NCI-H2107 (cell line): ENCODE measurements around the gene VPS13D.

ENCODE experiments used
- DNase-seq: peaks from one replicate; lab custom pipeline; 2025; lab: John Stamatoyannopoulos, UW

The VPS13D gene

GRCh38 chr1:12491656-12492055, 261.8 kb downstream of the VPS13D start:
- DNase-seq = no peak

GRCh38 chr1:12495725-12496124, 265.9 kb downstream of the VPS13D start:
- DNase-seq = no peak

- no peak for DNase-seq
Observed at GRCh38 chr1:12496154-12496961, 266.5 kb downstream of the VPS13D start.

GRCh38 chr1:12499539-12500240, 269.9 kb downstream of the VPS13D start:
- no peak for DNase-seq

- no peak for DNase-seq
Observed at GRCh38 chr1:12501661-12502060, 271.8 kb downstream of the VPS13D start.

GRCh38 chr1:12502336-12503109, 272.7 kb downstream of the VPS13D start:
- DNase-seq = no peak

- no peak for DNase-seq
Observed at GRCh38 chr1:12503709-12504108, 273.9 kb downstream of the VPS13D start.

- DNase-seq = no peak
Observed at GRCh38 chr1:12504601-12505000, 274.8 kb downstream of the VPS13D start.

- DNase-seq = no peak
Observed at GRCh38 chr1:12505231-12505630, 275.4 kb downstream of the VPS13D start.

GRCh38 chr1:12505639-12506280, 275.9 kb downstream of the VPS13D start:
- no peak for DNase-seq

GRCh38 chr1:12506281-12507280, 276.8 kb downstream of the VPS13D start:
- no peak for DNase-seq

- DNase-seq = no peak
Observed at GRCh38 chr1:12507631-12508030, 277.8 kb downstream of the VPS13D start.

GRCh38 chr1:12508849-12509248, 279.0 kb downstream of the VPS13D start:
- DNase-seq = no peak

- DNase-seq = no peak
Observed at GRCh38 chr1:12511128-12511484, 281.3 kb downstream of the VPS13D start.

GRCh38 chr1:12511516-12512468, 282.0 kb downstream of the VPS13D start:
- no peak for DNase-seq

- no peak for DNase-seq
Observed at GRCh38 chr1:12513181-12513580, 283.4 kb downstream of the VPS13D start.

- no peak for DNase-seq
Observed at GRCh38 chr1:12514590-12514989, 284.8 kb downstream of the VPS13D start.

GRCh38 chr1:12515234-12515633, 285.4 kb downstream of the VPS13D start:
- DNase-seq = no peak

- DNase-seq = no peak
Observed at GRCh38 chr1:12516741-12517140, 286.9 kb downstream of the VPS13D start.
